Raji (cell line): ENCODE data around the gene GPR137.

Source experiments
- POLR2A ChIP-seq: IDR thresholded peaks from 2 replicates; pipeline ENCODE4 v1.6.1; 2011; ENCODE audit warnings: low read depth, low read length, control low read depth; ENCODE audit not compliant: insufficient read depth

The GPR137 gene

DNA sequence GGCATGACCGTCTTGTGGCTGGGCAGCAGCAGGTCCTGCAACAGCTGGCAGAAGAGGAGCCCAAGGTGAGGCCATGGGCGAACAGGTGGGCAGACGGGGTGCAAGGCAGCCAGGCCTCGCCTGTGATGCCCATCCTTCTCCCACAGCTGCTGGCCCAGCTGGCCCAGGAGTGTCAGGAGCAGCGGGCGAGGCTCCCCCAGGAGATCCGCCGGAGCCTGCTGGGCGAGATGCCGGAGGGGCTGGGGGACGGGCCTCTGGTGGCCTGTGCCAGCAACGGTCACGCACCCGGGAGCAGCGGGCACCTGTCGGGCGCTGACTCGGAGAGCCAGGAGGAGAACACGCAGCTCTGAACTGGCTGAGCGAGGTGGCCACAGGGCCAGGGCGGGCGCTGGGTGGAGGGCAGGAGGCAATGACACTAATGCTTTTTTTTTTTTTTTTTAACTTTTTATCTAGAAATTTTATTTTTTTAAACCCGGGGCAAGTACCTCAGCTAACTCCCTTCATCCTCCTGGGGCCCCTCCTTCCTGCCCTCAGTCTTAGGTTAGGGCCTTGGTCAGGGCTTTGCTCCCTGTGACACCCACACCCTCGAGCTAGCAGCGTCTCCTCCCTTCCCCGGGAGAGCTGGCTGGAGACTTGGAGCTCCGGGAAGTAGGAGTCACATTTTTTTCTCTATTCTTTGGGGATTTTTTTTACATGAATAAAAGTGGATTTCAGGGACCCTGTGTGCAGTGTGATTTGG is 18.3 kb upstream of the GPR137 start:
- TF ChIP-seq POLR2A: no peak

DNA sequence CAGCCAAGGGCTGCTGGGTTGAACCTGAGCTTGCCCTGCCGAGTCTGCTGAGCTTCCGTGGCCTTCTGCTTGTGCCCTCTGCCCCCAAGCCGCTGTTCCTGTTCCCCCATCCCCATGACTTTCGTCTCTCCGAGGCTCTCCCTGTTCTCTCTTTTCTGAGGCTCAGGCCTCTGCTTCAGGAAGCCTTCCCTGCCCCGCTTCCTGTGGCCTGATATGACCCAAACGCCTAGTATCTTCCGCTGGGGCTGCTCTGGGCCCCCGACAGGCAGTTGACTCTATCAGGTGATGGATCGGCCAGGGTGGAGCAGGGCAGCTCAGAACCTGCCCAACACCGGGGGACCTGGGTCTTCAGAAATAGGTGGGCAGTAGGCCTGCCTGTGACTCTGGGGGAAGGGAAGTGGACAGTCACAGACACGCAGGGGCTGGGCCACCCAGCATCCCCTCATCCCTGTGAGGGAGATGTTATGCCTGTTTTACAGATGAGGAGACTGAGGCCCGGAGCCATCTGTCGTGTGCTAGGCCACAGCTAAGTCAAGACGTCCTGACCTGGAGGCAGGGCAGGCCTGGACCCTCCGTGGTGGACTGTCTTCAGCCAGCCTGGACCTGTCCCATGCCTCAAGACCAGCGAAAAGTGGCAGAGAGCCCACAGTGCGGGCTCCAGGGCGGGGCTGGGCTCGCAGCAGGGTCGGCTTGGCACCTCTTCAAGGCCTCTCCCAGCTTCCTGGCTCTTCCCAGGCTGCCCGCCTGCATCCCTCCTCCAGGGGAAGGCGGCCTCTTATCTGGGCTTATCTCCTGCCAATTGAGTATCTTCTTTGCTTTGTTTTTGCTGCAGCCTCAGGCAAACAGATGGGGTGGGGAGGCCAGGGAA is 17.4 kb upstream of the GPR137 start:
- TF ChIP-seq POLR2A: no peak

DNA sequence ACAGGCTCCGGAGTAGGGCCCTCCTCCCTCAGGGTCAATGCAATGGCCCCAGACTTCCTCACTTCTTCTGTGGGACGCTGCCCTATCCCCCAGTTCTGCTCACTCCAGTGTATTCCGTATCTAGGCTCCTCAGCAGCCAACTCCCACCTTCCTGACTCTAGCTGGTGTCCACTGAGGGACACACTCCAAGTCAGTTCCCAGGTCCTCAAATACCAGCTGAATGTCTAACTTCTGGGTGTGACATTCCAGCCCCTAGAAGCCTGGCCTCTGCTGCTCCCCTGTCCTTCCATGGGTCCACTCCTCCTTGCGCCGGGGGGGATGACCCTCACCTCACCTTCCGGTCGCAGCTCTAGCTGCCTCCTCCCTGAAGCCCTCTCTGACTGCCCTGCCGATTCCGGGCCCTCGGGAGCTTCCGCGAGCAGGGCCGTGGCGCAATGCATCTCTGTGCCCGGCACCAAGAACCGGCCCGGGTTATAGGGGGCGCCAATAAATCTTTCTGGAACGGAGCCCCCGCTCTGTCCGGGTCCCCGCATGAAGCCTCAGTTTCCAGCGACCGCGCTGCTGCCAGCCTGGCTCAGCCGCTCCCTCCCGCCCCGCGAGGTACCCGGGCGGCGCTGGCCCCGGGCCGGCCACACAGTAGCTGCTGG is 16.6 kb upstream of the GPR137 start:
- TF ChIP-seq POLR2A: no peak

DNA sequence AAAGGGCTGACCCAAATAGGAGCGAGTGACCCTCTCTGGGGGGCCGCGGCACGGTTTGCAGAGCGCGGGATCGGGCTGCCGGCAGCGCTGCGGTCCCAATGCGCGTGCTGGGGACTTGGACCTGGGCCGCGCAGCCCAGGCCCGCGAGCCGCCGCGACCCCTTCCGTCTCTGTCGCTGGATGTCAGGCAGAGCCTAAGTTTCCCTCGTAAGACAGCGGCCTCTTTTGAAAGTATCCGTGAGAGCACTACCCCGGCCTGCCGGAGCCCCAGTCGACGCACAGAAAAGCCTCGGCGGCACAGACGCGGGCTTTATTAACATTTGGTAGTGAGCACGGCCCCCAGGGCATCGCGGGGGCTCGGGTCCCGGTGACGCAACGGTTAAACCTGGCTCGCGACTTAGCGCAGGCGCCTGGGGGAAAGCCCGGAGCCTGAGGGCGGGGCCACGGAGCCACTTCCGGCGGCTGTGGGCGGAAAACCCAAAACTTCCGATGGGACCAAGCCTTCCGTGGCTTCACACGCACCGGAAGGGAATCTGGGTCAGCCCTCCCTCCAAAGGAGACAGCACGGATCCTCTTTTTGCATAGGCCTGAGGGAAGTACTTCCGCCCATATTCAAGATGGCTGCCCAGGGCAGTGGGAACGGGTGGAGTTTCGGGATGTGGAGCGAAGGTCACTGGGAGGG is 16.0 kb upstream of the GPR137 start:
- peak; percentile 59 for TF ChIP-seq POLR2A

DNA sequence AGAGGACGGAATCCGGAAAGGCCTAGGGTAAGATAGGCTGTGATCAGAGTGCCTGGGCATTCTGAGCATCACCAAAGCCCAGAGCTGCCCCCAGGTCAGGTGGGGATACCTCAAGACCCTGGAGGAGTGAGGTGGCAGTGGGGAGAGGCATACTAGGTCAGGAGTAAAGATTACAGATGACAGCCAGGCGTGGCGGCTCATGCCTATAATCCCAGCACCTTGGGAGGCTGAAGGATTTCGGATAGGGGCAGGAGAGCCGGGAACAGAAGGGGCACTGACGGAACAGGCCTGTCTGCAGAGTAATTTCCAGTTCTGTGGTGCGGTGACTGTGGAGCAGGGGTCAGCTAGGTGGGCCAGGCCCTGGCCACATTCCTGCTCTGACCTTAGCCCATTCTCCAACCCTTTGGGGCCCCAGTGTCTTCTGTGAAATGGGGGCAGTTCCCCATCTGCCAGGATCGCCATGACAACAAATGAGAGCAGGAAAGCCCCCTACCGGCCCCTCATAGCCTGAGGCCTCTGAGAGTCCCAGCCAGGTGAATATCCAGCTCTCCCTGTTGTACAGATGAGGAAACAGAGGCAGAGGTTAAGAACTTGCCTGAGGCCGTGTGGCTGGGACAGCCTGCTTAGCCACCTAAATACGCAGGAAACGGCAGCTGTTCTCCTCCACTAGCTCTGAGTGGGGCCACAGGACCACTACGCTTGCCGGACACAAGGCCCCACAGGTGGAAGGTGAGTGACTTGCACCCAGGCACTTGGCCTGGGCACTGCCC is 10.4 kb upstream of the GPR137 start:
- no peak for TF ChIP-seq POLR2A

DNA sequence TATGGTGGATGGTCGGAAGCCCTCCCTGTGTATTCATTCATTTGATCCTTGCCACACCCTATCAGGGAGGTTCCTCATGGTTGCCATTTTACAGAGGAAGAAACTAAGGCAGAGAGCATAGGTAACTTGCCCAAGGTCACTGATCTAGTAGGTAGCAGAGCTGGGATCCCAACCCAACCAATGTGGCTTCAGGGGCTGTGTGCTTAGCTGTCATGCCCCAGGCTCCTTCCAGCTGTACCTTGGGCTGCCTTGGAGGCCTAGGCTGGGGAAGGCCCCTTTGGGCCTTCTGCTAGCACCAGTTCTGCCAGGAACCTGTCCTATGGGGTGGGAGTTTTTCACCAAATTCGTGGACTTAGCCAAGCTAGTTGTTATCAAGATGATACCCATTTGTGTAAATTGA is 9.8 kb upstream of the GPR137 start:
- no peak for TF ChIP-seq POLR2A

DNA sequence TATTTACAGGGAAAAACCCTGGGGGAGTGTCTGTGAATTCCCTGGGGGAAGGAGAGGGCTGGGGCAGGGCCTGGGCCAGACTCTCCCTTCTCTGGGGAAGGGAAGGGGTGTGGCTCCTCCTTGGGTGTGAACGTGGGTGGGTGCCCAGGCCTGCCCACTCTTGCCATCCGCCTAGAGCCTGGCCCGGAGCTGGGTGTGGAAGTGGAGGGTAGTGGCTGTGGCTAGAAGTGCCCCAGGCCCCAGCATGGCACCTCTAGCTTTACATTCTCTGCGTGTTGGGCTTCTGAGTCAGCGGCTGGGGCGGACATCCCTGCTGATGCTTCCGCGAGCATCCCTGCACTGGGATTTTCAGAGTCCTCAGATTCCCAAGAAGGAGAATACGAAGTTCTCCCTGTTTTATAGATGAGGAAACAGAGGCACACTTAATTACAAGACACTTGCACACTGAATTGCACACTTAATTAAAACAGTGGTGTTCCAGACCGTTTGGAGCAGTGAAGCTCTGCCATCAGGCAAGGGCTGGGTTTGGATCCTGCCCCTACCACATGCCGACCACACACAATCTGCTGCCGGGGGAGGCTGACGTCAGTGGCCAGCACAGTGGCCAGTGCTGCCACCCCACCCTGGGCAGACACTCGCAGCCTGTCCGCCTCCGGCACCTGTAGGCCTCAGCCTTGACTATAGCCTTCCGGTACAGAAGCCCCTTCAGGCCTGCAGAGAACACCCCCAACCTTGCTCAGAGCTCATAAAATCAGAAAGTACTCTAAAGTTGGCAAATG is 8.8 kb upstream of the GPR137 start:
- no peak for TF ChIP-seq POLR2A

DNA sequence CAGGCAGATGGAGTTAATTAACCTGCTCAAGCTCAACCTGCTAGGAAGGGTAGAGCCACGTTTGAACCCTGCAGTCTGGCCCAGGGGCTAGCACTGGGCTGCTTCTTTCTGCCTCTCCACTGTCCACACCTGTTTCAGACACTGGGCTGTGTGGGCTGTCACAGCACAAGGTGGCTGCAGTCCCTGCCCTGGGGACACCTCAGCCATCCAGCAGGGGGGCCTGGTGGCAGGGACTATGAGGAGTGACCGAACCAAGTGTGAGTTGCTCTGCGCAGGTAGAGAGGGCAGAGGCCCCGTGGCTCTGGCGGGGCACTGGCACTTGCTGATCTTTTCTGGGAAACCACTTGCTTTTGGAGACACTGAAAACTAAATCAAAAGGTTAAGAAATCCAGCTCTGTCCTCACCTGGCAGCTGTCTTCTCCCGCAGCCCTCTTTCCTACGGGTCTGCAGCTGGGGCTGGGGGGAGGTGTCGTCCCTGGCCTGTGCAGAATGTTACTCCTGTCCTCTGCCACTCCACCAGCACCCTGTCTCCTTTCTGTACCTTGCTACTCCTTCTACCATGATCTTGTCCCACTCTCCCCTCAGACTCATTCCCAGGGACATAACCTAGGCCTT is 7.0 kb upstream of the GPR137 start:
- no peak for TF ChIP-seq POLR2A

DNA sequence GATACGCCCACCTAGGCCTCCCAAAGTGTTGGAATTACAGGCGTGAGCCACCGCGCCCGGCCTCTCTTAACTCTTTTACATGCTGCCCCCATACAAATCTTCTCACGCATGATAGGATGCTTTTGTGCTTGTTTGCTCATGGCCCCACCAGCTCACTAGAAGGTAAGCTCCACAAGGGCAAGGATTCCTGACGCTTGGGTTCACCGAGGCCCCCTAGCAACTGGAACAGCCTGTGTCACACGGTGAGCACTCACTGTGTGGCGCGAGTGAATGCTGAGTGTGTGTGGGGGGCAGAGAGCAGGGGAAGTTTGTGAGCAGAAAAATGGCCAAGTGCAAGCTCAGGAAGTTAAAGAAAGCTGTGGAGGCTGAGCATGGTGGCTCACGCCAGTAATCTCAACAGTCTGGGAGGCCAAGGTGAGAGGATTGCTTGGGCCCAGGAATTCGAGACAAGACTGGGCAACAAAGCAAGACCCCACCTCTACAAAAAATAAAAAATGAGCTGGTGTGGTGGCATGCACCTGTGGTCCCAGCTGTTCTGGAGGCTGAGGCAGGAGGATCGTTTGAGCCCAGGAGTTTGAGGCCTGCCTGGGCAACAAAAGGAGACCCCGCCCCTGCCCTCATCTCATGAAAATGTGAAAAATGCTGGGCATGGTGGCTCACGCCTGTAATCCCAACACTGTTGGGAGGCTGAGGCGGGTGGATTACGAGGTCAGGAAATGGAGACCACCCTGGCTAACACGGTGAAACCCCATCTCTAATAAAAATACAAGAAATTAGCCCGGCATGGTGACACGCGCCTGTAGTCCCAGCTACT is 3.5 kb upstream of the GPR137 start:
- no peak for TF ChIP-seq POLR2A

DNA sequence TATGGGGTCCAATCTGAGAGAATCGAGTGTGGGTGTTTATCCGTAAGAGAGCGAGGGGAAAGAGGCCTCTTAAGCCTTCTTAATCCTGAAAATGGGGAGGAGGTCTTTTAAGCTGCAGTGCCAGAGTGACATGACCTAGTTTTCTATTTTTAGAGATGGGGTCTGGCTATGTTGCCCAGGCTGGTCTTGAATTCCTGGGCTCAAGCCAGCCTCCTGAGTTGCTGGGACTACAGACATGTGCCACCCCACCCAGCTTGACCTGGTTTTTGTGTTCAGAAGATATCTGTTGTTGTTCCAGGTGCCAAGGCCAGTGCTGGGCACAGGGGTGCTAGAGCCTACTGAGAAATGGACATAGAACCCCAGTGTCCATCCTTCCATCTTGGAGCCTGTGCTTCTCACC is 2.6 kb upstream of the GPR137 start:
- no peak for TF ChIP-seq POLR2A

DNA sequence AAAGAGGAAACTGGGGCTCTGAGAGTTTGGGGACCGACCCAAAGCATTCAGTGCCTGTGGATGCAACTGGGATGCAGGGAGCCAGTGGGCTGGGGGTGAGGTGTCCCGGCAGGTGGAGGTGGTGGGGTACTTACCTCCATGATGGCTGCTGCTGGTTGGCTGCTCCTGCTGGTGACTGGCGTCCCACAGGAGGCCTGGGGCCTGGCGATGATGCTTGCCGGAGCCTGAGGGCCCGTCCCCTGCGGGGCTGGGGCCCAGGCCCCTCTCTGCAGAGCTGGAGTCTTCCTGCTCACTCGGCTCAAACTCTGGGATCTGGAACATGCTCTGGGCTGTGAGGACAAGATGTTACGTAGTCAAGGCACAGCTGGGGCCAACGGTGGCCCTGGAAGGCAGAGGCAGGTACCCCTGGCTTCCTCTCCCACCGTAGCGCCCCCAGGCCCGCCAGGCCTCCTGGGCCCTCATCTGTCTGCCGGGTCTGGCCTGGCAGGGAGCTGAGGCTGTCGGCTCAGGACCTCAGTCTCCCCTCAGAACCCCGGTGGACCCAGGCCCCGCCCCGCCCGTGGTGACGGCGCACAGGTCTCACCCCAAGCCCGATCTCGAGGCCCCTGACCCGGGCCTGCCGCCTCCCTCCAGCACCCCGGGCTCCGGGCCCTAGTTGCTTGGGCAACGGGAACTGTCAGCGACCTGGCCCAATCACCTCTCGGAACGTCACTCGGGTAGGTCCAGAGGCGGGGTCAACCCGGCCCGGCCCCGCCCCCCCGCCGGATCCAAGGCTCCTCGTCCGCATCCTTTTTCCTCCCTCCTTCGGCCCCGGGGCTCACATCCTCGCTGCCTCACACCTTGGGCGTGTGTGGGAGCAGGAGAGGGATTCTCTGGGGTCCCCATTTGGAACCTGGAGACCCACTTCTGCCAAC is 1.3 kb upstream of the GPR137 start, which contains the start of gene BAD:
Gene BAD, minus strand, starts transcription at position 618 of the 914 bp plus-strand sequence. Its CDS starts 297 bp downstream, at position 321.
- TF ChIP-seq POLR2A: peak; percentile 48
